Measurements from ENCODE around the gene RALY.

Gene RALY

DNA sequence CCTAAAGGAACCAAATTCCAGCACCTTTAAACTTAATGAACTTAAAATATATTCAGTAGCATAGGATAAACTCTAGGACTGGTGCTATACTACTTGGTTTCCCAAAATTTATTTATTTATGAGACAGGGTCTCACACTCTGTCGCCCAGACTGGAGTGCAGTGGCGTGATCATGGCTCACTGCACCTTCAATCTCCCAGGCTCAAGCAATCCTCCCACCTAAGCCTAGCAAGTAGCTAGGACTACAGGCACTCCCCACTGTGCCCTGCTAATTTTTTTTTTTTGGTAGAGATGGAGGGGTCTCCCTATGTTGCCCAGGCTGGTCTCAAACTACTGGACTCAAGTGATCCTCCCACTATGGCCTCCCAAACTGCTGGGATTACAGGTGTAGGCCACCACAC is 96.9 kb downstream of the RALY start:
- no peak for DNase-seq (ENCODE audit: extremely low read depth, low read depth)
- TF ChIP-seq CTCF (IDR thresholded peaks at IDR 0.05; ENCODE audit: low read depth, low read length): no peak

DNA sequence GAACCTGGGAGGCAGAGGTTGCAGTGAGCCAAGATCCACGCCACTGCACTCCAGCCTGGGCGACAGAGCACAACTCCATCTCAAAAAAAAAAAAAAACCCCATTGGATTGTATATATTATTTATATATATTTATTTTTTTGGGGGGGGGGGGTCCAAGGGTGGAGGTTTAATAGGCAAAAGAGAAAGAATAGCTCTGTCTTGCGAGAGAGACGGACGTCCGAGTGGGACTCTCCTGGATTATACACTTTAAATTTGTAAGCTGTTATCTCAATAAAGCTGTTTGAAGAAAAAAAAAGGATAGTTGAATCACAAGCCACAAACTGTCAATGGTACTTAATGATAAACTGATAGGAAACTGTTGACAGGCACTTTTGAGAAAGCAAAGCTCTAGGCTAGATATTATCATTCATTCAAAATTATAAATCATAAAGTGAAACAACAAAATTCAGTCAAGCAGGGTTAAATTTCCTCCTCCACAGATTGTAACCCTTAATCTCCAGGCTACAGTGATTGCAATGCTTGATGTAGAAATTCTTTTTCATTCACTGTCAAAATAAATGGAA is 98.0 kb downstream of the RALY start:
- TF ChIP-seq CTCF (IDR thresholded peaks at IDR 0.05; ENCODE audit: low read depth, low read length): no peak
- no peak for DNase-seq (ENCODE audit: extremely low read depth, low read depth)

- no peak for TF ChIP-seq CTCF (IDR thresholded peaks at IDR 0.05; ENCODE audit: low read depth, low read length)
- no peak for DNase-seq (ENCODE audit: extremely low read depth, low read depth)
These were observed 100.2 kb downstream of the RALY start for GRCh38 chr20:34093895-34094294.

GRCh38 chr20:34095825-34096224 is 102.1 kb downstream of the RALY start:
- no peak for TF ChIP-seq CTCF (IDR thresholded peaks at IDR 0.05; ENCODE audit: low read depth, low read length)
- no peak for DNase-seq (ENCODE audit: extremely low read depth, low read depth)

DNA sequence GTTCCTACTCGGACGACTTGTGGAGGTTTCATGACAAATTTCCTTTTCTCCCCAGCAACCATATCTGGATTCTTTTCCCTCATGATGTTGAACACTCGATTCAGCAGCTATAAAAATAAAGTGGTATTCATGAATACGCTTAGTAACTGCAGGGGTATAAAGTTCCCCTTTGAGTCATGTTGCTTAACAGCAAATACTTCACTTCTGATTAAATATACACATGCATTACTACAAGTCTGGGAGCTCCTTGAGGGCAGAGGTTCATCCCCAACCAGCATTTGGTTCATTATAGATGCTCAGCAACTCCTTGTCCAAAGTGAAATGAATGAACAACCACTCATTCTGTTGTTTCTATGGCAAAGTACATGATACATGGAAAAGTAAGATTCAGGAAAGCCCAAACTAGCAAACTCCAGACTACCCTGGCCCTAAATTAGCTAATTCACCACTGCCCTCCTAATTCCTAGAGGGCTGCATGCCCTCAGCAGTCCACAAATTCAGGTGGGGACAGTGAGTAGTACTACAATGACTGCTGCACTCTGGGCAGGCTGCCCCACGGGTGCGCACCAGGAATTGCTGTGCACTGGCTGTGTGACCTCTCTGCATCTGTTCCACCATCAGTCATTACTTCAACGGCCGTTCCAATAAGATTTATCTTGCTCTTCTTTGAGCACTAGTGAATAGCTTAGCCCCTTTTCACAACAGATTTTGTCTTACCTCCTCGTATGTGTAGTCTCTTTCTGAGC is 103.2 kb downstream of the RALY start:
- TF ChIP-seq CTCF (IDR thresholded peaks at IDR 0.05; ENCODE audit: low read depth, low read length): no peak
- no peak for DNase-seq (ENCODE audit: extremely low read depth, low read depth)

GRCh38 chr20:34098570-34098969 is 104.9 kb downstream of the RALY start:
- TF ChIP-seq CTCF (IDR thresholded peaks at IDR 0.05; ENCODE audit: low read depth, low read length): no peak
- DNase-seq (ENCODE audit: extremely low read depth, low read depth): no peak

GRCh38 chr20:34099675-34100074 is 106.0 kb downstream of the RALY start:
- TF ChIP-seq CTCF (IDR thresholded peaks at IDR 0.05; ENCODE audit: low read depth, low read length): no peak
- DNase-seq (ENCODE audit: extremely low read depth, low read depth): no peak
